HG03108 (cell line): ENCODE data around the gene GNL3L.
"Not testable (repeated sequence)": the region's sequence is repeated elsewhere in the genome, so short reads cannot be mapped to it uniquely, and the experiment has no call there.

Source experiments
- ATAC-seq: cut with Tn5 transposase; IDR thresholded peaks from one replicate; pipeline ENCODE4 v1.9.1; 2021; ENCODE audit warnings: moderate library complexity; ENCODE audit not compliant: unreplicated experiment

Gene GNL3L, protein sequence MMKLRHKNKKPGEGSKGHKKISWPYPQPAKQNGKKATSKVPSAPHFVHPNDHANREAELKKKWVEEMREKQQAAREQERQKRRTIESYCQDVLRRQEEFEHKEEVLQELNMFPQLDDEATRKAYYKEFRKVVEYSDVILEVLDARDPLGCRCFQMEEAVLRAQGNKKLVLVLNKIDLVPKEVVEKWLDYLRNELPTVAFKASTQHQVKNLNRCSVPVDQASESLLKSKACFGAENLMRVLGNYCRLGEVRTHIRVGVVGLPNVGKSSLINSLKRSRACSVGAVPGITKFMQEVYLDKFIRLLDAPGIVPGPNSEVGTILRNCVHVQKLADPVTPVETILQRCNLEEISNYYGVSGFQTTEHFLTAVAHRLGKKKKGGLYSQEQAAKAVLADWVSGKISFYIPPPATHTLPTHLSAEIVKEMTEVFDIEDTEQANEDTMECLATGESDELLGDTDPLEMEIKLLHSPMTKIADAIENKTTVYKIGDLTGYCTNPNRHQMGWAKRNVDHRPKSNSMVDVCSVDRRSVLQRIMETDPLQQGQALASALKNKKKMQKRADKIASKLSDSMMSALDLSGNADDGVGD

DNA sequence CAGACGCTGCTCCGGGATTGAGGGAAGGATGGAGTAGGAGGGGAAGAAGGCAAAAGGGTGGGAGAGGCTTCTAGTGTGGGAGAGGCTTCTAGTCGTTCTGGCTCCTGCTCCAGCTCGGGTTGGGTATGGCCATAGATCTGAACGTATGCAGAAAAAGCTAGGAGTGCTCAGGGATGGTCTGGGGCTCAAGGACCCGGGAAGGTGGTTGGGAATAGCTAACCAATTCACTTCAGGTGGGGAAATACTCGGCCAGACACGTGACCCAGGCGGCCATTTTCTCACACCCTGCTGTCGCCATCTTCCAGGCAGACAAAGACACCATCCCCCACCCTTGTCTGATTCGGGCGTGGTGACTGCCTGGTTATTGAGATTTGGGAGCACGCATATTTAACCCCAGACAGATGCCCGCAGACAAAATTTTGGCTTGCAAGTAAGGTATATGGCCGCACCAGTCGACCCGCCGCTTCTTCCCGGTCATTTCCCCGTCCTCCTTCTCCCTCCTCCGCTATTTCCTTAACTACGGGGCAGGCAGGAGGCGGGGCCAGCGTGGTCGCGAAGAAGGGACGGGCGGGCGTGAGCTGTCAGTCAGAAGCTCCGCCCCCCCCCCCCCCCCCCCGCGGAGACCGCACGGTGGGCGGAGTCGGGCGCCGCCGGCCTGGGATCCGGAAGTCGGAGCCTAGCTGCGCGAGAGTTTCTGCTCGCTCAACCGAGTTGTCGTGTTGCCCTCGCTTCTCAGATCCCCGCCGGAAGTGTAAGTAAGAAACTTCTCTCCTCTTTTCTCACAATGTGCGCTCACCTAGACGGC, at the start of gene GNL3L:
Gene GNL3L, plus strand, starts transcription at position 668 of the 805 bp plus-strand sequence. CDS start 2,348 bp downstream, outside the sequence.
- ATAC-seq = peak; percentile 82

DNA sequence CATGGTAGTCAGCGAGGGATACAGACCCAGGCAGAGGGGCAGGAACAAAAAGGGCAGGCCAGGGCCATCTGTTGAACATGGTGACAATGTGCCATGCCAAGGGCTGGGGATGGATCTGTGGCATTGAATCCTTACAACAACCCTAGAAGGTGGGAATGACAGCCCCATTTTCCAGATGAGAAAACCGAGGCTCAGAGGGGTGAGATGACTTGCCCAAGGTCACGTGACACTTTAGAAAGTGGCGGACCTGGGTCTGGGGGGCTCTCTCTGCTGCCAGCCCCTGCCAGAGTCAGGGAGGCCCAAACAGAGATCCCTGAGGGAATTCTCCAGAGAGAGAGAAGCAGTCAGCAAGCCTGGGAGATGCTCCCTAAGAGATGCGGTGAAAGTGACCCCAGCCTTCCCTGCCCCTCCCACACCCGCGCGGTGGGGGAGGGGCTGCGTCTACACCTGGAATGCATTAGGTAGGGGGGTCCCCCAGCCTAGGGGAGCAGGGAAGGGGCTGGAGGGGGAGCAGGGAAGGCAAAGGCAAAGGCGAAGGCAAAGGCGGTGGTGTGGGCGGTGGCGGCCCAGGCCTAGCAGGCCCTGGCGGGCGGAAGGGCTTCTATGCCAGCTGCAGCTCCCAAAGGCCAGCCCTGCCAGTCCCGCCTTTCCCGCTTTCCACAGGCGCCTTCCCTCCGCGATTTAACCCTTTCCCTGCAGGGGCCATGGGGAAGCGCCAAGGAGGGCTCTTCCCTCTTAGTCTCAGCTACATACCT, 47.0 kb upstream of the GNL3L start:
- no peak for ATAC-seq

GRCh38 chrX:54483946-54484345, 46.1 kb upstream of the GNL3L start:
- no peak for ATAC-seq

GRCh38 chrX:54484666-54485065, 45.4 kb upstream of the GNL3L start:
- no peak for ATAC-seq

DNA sequence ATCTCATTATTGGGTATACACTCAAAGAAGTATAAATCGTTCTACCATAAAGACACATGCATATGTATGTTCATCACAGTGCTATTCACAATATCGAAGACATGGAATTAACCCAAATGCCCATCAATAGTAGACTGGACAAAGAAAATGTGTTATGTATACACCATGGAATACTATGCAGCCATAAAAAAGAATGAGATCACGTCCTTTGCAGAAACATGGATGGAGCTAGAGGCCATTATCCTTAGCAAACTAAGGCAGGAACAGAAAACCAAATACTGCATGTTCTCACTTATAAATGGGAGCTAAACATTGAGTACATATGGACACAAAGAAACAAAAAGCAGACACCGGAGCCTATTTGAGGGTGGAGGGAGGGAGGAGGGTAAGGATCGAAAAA, 40.2 kb upstream of the GNL3L start:
- ATAC-seq = not testable (repeated sequence)

DNA sequence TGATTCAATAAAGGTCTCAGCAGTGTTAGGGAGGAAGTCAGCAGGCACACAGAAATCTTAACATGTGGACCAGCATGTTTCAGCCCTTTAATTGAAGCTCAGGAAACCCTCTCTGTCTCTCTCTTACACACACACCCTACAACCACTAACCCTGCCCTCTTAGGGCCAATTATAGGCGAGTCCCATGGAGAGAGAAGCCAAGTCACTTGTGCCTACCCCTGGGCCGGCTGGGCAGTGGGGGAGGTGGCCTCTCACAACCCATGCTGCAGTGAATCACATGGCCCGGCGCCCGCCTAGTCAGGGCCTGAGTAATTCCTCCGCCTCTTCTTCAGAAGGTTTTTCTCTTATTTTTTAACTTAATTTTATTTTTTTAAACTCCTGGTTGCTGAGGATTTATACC, 37.7 kb upstream of the GNL3L start:
- ATAC-seq = no peak

- no peak for ATAC-seq
Observed at GRCh38 chrX:54494166-54494988, 35.6 kb upstream of the GNL3L start.

DNA sequence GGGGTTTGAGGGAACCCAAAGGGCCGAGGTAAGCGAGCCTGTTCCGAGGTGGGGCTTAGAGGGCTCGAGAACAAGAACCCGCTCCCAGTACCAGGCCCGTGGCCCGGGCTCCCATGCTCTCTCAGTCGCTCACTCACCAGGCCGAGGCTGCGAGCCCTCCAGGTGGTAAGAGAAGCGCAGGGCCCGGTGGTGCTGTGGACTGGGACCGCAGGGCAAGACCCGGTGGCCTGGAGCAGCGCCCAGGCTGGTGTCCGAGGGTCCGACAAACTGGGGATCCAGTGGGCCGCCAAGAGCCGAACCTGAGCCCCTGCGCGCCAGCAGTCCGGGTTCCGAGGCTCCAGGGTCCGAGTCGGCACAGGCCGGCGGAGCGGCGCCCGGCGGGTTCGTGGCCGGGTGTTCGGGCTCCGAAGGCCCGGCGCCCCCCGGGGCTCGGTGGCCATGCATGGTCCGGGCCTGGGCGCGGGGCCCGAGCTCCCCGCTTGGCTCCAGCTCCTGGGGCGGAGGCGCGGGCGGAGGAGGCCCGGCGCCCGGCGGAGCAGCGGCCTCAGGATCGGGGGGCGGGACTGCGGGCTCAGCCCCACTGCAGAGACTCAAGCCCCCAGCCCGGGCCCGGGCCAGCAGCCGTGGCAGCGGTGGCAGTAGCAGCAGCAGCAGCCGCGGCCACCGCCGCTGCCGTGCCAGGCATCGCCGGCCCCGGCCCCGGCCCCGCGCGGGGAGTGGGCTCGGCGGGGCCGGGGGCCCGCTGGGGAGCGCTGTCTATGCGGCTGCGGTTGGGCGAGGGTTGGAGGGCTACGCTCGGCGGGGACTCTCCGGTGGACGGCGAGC, 34.8 kb upstream of the GNL3L start:
- ATAC-seq = no peak

- ATAC-seq = no peak
Observed at GRCh38 chrX:54495814-54496516, 34.1 kb upstream of the GNL3L start, which contains the start of gene FGD1. Gene FGD1, minus strand, starts transcription at chrX:54496234. Its CDS starts 802 bp downstream, at chrX:54495432.

GRCh38 chrX:54496517-54496852, 33.5 kb upstream of the GNL3L start:
- ATAC-seq = no peak

DNA sequence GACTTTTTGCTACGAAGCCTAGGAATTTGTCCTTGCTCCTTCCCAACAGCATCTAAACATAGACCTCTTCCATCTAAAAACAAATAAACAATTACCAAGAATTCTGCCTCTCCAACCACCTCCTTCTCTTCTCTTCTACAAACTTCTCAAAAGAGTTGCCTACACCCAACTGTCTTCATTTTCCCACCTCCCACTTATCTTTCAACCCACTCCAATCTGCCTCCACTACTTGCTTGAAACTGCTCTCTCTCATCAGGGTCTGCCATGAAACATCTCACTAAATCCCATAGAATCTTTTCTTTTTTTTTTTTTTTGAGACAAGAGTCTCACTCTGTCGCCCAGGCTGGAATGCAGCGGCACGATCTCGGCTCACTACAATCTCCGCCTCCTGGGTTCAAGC, 33.1 kb upstream of the GNL3L start:
- no peak for ATAC-seq

GRCh38 chrX:54509400-54509799, 20.6 kb upstream of the GNL3L start:
- ATAC-seq = no peak

GRCh38 chrX:54529151-54529550, 868 bp upstream of the GNL3L start:
- ATAC-seq = no peak

GRCh38 chrX:54530357-54530900, 410 bp downstream of the GNL3L start:
- ATAC-seq = peak; percentile 16

- ATAC-seq = no peak
Observed at GRCh38 chrX:54534271-54534670, 4.3 kb downstream of the GNL3L start.

- ATAC-seq = no peak
Observed at GRCh38 chrX:54540289-54540688, 10.3 kb downstream of the GNL3L start.

- ATAC-seq = not testable (repeated sequence)
Observed at GRCh38 chrX:54542239-54542638, 12.2 kb downstream of the GNL3L start.

GRCh38 chrX:54550821-54551220, 20.8 kb downstream of the GNL3L start:
- no peak for ATAC-seq
